NCI-H82 (cell line): Measurements from ENCODE around the gene GCNT4.
"Not testable (repeated sequence)": the region's sequence is repeated elsewhere in the genome, so short reads cannot be mapped to it uniquely, and the experiment has no call there.

Source experiments
- DNase-seq: peaks from one replicate; lab custom pipeline; 2025; lab: John Stamatoyannopoulos, UW

The GCNT4 gene

GRCh38 chr5:75052192-75053053, at the start of gene GCNT4:
TSS of gene GCNT4 (minus strand) at chr5:75052558. CDS start at chr5:75030037, 22,521 bp downstream.
- DNase-seq: peak; percentile 44

GRCh38 chr5:75095956-75096355, 43.6 kb upstream of the GCNT4 start:
- not testable (repeated sequence) for DNase-seq

- no peak for DNase-seq
Observed at GRCh38 chr5:75091597-75091996, 39.2 kb upstream of the GCNT4 start.

GRCh38 chr5:75089662-75090061, 37.3 kb upstream of the GCNT4 start:
- DNase-seq: no peak

- DNase-seq: no peak
Observed at GRCh38 chr5:75089137-75089536, 36.8 kb upstream of the GCNT4 start.

GRCh38 chr5:75088648-75089047, 36.3 kb upstream of the GCNT4 start:
- no peak for DNase-seq

- DNase-seq: no peak
Observed at GRCh38 chr5:75081510-75081909, 29.2 kb upstream of the GCNT4 start.

GRCh38 chr5:75079346-75079745, 27.0 kb upstream of the GCNT4 start:
- DNase-seq: not testable (repeated sequence)

GRCh38 chr5:75078027-75078426, 25.7 kb upstream of the GCNT4 start:
- no peak for DNase-seq

- no peak for DNase-seq
Observed at GRCh38 chr5:75072061-75072460, 19.7 kb upstream of the GCNT4 start.

- no peak for DNase-seq
Observed at GRCh38 chr5:75071100-75071499, 18.7 kb upstream of the GCNT4 start.

- no peak for DNase-seq
Observed at GRCh38 chr5:75067434-75067833, 15.1 kb upstream of the GCNT4 start.

GRCh38 chr5:75062925-75063531, 10.7 kb upstream of the GCNT4 start:
- no peak for DNase-seq

GRCh38 chr5:75059912-75060545, 7.7 kb upstream of the GCNT4 start:
- no peak for DNase-seq

- DNase-seq: no peak
Observed at GRCh38 chr5:75058986-75059535, 6.7 kb upstream of the GCNT4 start.

- no peak for DNase-seq
Observed at GRCh38 chr5:75057561-75057960, 5.2 kb upstream of the GCNT4 start.

GRCh38 chr5:75055727-75056144, 3.4 kb upstream of the GCNT4 start:
- DNase-seq: no peak

- peak; percentile 37 for DNase-seq
Observed at GRCh38 chr5:75054134-75054930, 2.0 kb upstream of the GCNT4 start.

- peak; percentile 52 for DNase-seq
Observed at GRCh38 chr5:75053304-75054133, 1.2 kb upstream of the GCNT4 start.

GRCh38 chr5:75053054-75053303, 621 bp upstream of the GCNT4 start:
- no peak for DNase-seq

- no peak for DNase-seq
Observed at GRCh38 chr5:75051217-75051751, 1.1 kb downstream of the GCNT4 start.
